HG02885 (cell line): ENCODE results near the gene SHQ1.
"Not testable (repeated sequence)": the region's sequence is repeated elsewhere in the genome, so short reads cannot be mapped to it uniquely, and the experiment has no call there.

Experiments
- ATAC-seq: cut with Tn5 transposase; IDR thresholded peaks from one replicate; pipeline ENCODE4 v1.9.1; 2021; ENCODE audit warnings: mild to moderate bottlenecking; ENCODE audit not compliant: unreplicated experiment, poor library complexity

SHQ1 gene

DNA sequence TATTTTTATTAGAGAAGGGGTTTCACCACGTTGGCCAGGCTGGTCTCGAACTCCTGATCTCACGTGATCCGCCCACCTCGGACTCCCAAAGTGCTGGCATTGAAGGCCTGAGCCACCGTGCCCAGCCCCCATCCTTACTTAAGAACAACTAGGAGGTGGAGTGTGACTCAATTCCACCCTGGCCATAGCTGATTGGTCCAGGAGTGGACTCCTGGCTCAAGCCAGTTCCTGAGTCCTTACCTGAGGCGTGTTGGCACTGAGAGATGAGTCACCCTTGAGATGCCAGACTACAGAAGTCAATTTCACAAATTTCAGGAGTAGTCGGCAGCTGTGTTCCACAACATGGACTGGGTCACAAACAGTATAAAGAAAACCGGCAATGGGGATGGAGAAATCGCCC, 124.2 kb downstream of the SHQ1 start:
- ATAC-seq = no peak

DNA sequence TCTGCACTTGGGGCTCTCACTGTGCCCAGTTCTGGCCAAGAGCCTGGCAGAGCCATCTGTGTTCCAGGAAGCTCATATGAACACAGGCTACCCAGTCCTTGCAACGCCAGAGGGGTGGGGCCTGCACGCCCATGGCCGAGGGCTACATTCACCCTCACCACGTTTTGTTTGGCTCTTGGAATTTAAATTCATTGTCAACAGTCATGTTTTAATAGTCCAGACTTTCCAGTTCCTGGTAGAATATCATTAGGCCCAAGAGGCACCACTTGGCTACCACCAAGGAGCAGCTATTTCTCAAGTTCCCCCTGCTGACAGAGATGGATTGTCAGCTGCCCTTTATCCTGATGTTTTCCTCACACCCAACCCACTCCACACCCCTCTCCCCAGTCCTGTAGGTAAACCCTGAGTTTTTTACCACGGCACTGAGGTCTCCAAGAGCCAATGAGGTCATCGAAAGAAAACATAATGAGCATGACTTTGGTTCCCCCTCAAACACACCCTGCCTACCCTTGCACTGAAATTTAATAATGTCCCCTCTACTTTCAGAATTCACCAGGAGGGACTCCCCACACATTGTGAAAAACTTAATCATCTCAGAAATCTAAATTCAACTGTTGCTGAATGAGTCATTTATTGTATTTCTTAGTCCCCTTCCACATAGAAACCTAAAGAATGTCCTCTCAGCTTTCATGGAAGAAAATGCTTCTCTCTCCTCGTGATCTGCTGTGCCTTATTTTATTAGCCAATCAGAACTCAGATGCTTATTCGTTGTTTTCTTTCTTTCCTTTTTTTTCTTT, 125.1 kb downstream of the SHQ1 start:
- ATAC-seq = peak; percentile 61

DNA sequence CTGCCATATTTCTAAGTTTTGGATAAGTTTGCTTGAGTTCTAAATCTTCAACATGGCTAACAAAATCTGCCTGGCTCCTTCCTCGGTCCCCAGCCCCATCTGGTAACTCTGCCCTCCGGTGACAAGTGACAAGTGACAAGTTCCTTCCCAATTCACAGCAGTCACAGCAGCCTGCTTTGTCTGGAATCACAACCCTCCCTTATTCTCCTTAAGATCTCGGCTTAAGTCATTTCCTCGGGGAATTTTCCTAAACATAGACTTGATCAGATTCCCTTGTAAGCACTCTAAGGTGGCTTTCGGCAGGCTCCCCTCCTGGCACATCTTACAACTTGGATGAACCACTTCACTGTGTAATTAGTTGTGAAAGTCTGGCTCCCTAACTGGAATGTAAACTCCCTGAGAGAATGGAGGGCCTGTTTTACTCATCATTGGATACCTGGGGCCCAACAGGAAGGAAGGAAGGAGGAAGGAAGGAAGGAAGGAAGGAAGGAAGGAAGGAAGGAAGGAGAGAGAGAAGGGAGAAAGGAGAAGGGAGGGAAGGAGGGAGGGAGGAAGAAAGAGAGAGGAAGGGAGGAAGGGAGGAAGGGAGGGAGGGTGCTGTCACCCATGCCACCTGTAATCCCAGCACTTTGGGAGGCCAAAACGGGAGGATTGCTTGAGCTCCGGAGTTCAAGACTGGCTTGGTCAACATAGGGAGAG, 126.4 kb downstream of the SHQ1 start:
- ATAC-seq = no peak

DNA sequence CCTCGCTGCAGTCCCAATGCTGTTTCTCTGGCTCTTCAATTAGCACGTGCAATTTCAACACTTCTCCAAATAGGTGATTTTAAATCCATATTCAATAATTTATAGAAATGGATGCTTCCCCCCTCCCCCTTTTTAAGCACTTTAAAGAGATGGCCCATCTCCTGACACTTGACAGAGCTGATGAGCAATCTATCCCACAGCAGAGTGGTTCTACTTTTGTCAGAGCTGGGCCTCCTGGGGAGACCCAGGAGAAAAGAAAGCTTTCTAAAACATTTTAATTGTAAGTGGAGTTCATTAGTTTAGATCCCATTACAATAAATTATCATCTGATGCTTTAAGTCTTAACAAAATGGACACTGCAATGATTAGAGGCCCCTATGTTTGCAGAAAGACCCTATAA, 127.7 kb downstream of the SHQ1 start:
- no peak for ATAC-seq

DNA sequence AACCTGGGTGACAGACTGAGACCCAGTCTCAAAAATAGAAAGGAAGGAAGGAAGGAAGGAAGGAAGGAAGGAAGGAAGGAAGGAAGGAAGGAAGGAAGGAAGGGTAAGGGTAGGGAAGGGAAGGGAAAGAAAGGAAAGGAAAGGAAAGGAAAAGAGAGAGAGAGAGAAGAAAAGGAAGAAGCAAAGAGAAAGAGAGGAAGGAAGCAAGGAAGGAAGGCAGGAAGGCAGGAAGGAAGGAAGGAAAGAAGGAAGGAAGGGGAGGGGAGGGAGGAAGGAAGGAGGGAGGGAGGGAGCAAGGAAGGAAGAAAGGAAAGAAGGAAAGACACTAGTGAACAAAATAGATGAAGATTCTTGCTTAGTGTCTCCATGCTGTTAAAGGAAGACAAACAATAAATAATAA, 129.1 kb downstream of the SHQ1 start:
- no peak for ATAC-seq

DNA sequence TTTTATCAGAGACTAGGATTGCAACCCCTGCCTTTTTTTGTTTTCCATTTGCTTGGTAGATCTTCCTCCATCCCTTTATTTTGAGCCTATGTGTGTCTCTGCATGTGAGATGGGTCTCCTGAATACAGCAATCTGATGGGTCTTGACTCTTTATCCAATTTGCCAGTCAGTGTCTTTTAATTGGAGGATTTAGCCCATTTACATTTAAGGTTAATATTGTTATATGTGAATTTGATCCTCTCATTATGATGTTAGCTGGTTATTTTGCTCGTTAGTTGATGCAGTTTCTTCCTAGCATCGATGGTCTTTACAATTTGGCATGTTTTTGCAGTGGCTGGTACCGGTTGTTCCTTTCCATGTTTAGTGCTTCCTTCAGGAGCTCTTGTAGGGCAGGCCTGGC, 134.1 kb downstream of the SHQ1 start:
- ATAC-seq = not testable (repeated sequence)

DNA sequence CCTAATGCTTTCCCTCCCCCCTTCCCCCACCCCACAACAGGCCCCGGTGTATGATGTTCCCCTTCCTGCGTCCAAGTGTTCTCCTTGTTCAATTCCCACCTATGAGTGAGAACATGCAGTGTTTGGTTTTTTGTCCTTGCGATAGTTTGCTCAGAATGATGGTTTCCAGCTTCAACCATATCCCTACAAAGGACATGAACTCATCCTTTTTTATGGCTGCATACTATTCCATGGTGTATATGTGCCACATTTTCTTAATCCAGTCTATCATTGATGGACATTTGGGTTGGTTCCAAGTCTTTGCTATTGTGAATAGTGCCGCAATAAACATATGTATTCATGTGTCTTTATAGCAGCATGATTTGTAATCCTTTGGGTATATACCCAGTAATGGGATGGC, 137.8 kb downstream of the SHQ1 start:
- ATAC-seq = not testable (repeated sequence)

DNA sequence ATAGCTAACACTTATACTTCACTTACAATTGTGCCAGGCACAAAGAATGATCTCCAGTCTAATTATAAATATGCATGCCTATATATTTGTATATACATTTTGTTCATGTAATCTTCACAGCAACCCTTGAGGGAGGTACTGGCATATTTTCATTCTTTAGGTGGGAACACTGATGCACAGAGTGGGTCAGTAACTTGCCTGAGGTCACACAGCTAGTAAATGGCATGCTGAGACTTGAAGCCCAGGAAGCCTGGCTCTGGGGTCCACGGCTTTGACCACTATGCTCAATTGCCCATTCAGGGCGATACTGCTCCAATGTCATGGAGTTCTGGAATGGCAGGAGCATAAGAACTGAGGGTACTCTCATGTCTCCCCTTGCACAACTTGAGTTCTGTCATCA, 139.8 kb downstream of the SHQ1 start:
- ATAC-seq = no peak

DNA sequence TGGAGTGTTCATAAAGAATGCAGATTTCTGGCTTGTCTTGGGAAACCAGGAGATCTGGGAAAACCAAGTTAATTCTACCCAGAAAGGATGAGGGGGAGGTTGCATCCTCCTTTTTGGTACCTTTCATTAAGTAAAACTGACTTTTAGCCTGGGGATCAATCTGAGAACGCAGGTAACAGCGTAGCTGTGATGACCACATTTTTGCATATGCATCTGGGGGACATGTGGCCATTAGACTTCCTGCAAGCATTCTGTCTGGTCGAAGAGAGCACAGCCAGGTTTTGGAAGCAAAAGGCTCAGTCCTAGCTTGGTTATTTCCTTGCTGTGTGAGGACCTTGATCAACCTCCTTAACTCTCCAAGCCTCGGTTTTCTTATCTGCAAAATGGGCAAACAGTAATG, 145.2 kb downstream of the SHQ1 start:
- ATAC-seq = no peak

DNA sequence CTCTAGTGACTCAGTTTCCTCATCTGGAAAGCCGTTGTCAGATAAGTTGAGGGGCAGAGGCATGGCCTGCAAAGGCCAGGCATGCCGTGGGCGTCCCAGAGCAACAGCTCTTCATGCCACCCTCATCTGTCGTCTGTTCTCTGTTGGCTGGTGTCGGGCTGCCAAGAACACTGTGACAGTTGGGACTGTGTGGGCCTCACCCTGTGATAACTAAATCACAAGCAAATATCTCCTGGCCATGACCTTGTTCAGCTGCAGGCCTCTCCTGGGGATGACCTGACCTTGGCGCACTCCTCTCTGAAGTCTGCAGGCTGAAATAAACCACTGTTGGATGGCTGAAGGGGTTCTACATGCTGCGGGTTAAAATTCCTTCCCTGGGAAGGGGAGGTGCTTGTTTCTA, 145.9 kb downstream of the SHQ1 start:
- no peak for ATAC-seq

DNA sequence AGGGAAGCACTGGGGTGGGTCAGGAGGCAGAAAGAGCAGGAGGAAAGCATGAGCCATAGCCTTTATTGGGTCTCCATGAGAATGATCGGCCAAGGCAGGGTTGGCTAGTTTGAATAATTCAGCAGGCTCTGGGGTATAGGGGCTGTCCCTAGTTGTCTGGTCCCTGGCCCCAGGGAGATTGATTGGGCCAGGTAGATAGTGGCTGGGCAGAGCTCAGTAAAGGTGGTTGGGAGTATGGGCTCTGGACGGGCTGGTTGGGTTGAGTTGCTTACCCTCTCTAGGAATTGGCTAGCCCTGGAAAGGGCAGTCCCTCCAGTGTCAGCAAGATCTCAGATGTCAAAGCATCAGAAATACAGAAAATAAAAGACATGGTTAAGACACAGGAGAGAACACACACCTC, 148.1 kb downstream of the SHQ1 start:
- ATAC-seq = no peak

DNA sequence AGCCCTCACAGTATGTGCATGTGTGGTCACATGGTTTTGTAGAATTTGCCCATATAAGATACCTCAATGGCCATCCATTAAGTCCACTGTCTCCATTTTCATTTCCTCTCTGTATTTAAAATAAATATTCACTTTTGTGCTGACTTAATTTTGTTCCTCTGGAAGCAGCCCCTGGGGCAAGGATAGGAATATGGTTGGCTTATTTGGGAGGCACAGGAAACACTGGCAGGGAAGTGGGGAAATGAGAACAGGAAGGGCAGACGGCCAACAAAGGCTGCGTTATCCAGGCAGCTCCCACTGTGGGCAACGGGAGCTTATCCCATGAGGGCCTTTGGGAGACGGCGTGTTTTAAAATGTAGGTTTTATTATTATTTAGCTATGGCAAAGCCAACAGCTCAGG, 148.6 kb downstream of the SHQ1 start:
- no peak for ATAC-seq
